GM12878 (cell line): ENCODE results near the gene NT5C3A. TPM values are rescaled to one million over a fixed set of nuclear protein-coding genes. Genes with fewer than 3 reads are reported as not detected.
"Not testable (repeated sequence)": the region's sequence is repeated elsewhere in the genome, so short reads cannot be mapped to it uniquely, and the experiment has no call there.

Experiments used
- ATAC-seq: fragments of 200-7000 bp; cut with Tn5 transposase; 3 replicates; pipeline ENCODE4 v1.9.1; 2020; ENCODE audit warnings: mild to moderate bottlenecking, moderate library complexity
- BruUV-seq: library from RNA; stranded (reverse); fragments of 400-500 nt; replicated peaks from 2 replicates; lab custom pipeline; 2021; lab: Mats Ljungman, UMichigan
- CTCF ChIA-PET: fragments of 300-600 bp; sonication (Branson Sonifier 250); formaldehyde crosslinking; extraction: SDS; loops from one replicate; lab custom pipeline; 2021; ENCODE audit warnings: inconsistent platforms; lab: Yijun Ruan, JAX
- POLR2A ChIA-PET: fragments of 350-600 bp; formaldehyde crosslinking; extraction: SDS; loops from one replicate; lab custom pipeline; 2021; ENCODE audit warnings: inconsistent platforms; lab: Charles Lee
- RAD21 ChIA-PET: fragments of 300-600 bp; sonication (Branson Sonifier 250); formaldehyde crosslinking; loops from one replicate; lab custom pipeline; 2023; ENCODE audit warnings: antibody characterized with exemption; ENCODE audit not compliant: unreplicated experiment; lab: Charles Lee
- SMC1A ChIA-PET: fragments of 300-600 bp; sonication (Branson Sonifier 250); formaldehyde crosslinking; loops from one replicate; lab custom pipeline; 2023; ENCODE audit not compliant: unreplicated experiment, uncharacterized antibody; lab: Charles Lee
- DNase-seq: peaks from one replicate; pipeline ENCODE4 v3.0.0-alpha.2; 2011; ENCODE audit warnings: low read depth, low spot score
- FAIRE-seq: peaks from 3 replicates; lab custom pipeline; 2011; peaks lifted over from hg19 to GRCh38; lab: Jason Lieb, UNC
- H2AFZ ChIP-seq: 2 replicates; pipeline ENCODE4 v1.6.0; 2011; ENCODE audit warnings: low read depth, low read length, control low read depth; ENCODE audit not compliant: control insufficient read depth
- H3K27ac ChIP-seq: 2 replicates; pipeline ENCODE4 v1.5.1; 2011; ENCODE audit warnings: control low read depth; ENCODE audit not compliant: control insufficient read depth, insufficient read depth
- H3K27me3 ChIP-seq, 2 experiments: replicated peaks in 1 of 2; 2 replicates each; pipeline versions ENCODE4 v1.6.0 to v1.6.1; 2011; ENCODE audit warnings: low read length in 1 of 2; ENCODE audit not compliant: control insufficient read depth in 2 of 2, insufficient read depth in 2 of 2
- H3K36me3 ChIP-seq, 2 experiments: 2 replicates each; pipeline ENCODE4 v1.5.1; 2011; ENCODE audit warnings: low read length in 1 of 2; ENCODE audit not compliant: control insufficient read depth in 2 of 2, insufficient read depth in 2 of 2
- H3K4me1 ChIP-seq: 2 replicates; pipeline ENCODE4 v1.6.1; 2011; ENCODE audit warnings: mild to moderate bottlenecking, low read length, moderate library complexity, mixed read lengths; ENCODE audit not compliant: control insufficient read depth, insufficient read depth
- H3K4me2 ChIP-seq: 2 replicates; pipeline ENCODE4 v1.6.0; 2011; ENCODE audit warnings: control low read depth; ENCODE audit not compliant: control insufficient read depth, insufficient read depth
- H3K4me3 ChIP-seq: fragments of 200-600 bp; sonication (generic); 2 replicates; pipeline ENCODE4 v1.5.1; 2016
- H3K79me2 ChIP-seq: 2 replicates; pipeline ENCODE4 v1.6.0; 2011; ENCODE audit warnings: low read length; ENCODE audit not compliant: control insufficient read depth, insufficient read depth
- H3K9ac ChIP-seq: 2 replicates; pipeline ENCODE4 v1.8.0; 2011; ENCODE audit warnings: low read length, control low read depth, mixed read lengths; ENCODE audit not compliant: control insufficient read depth, insufficient read depth
- H3K9me3 ChIP-seq: replicated peaks from 3 replicates; pipeline ENCODE4 v1.5.1; 2011; ENCODE audit warnings: mild to moderate bottlenecking, low read length; ENCODE audit not compliant: control insufficient read depth, insufficient read depth
- H4K20me1 ChIP-seq: 2 replicates; pipeline ENCODE4 v1.6.0; 2011; ENCODE audit not compliant: control insufficient read depth, insufficient read depth
- WGBS: methylation state at CpG from one replicate; pipeline ENCODE4 v1.1.6; 2016; ENCODE audit warnings: low lambda C conversion rate; ENCODE audit not compliant: insufficient replicate concordance, insufficient coverage; ENCODE audit errors: missing lambda C conversion rate; 5-methylcytosine and 5-hydroxymethylcytosine counted together
- in situ Hi-C: fragments of 300-500 bp; cut with MboI; formaldehyde crosslinking; loops from 9 replicates; pipeline ENCODE4 v1.14.3; 2018; ENCODE audit warnings: mixed read lengths
- intact Hi-C: fragments of 100-400 bp; cut with micrococcal nuclease; formaldehyde crosslinking; loops from one replicate; pipeline ENCODE4 v1.14.2; 2022; ENCODE audit not compliant: unreplicated experiment
- polyA plus RNA-seq, 11 experiments: library from polyadenylated mRNA; depleted of rRNA in 4 of 11; unstranded in 6 of 11; stranded (reverse) in 5 of 11; fragments of >200 nt; fragmentation: Nextera tagmentation in 4 of 11; fragmentation: Illumina TruSeq in 1 of 11; extraction: Ambion mirVana in 4 of 11; extraction: Trizol in 1 of 11; gene quantifications; 1 replicate in 1 of 11; 2 replicates in 10 of 11; pipeline versions ENCODE4 v1.2.1 to v1.2.3, GENCODE V29; 2011 to 2016; ENCODE audit warnings: inconsistent platforms in 2 of 11, missing spikeins in 2 of 11, low read depth in 1 of 11
- total RNA-seq, 4 experiments: library from RNA; depleted of rRNA in 3 of 4; stranded (reverse); fragments of >200 nt in 3 of 4; fragmentation: Illumina TruSeq in 1 of 4; extraction: Trizol in 1 of 4; gene quantifications; 2 replicates each; pipeline versions ENCODE4 v1.2.1 to v1.2.3, GENCODE V29; 2013 to 2021

The NT5C3A gene
- total and polyA plus RNA-seq, 10 of the 15 experiments (the other 5 are each of a cell fraction or from before 2014, with no cell fraction given), result 53.0 to 111 (median 71.4) TPM

- H4K20me1 ChIP-seq, H3K4me3 ChIP-seq, CTCF ChIA-PET, H3K4me2 ChIP-seq, BruUV-seq, H3K27ac ChIP-seq, H3K9ac ChIP-seq, FAIRE-seq, in situ Hi-C loops, H3K79me2 ChIP-seq, H3K4me1 ChIP-seq, DNase-seq, ATAC-seq, H2AFZ ChIP-seq, H3K27me3 ChIP-seq, POLR2A ChIA-PET, RAD21 ChIA-PET, H3K9me3 ChIP-seq, SMC1A ChIA-PET, intact Hi-C loops, H3K36me3 ChIP-seq: not testable (repeated sequence)
- 59% methylated on average over 2 of the region's 5 CpGs for WGBS
These were observed 71.4 kb downstream of the NT5C3A start for GRCh38 chr7:32991068-32991585.

- H3K4me2 ChIP-seq, RAD21 ChIA-PET, H3K9me3 ChIP-seq, H3K9ac ChIP-seq, H3K4me1 ChIP-seq, H4K20me1 ChIP-seq, H3K27ac ChIP-seq, H3K27me3 ChIP-seq, BruUV-seq, in situ Hi-C loops, FAIRE-seq, SMC1A ChIA-PET, DNase-seq, H3K36me3 ChIP-seq, POLR2A ChIA-PET, H3K4me3 ChIP-seq, CTCF ChIA-PET, intact Hi-C loops, H3K79me2 ChIP-seq: not testable (repeated sequence)
- H2AFZ ChIP-seq, result peak overlapping the region; percentile 53; the same call in 1 of the 2 replicates
- peak; percentile 40 for ATAC-seq
- WGBS, result 67% methylated on average over 1 of the region's 8 CpGs
These were observed 74.4 kb downstream of the NT5C3A start for GRCh38 chr7:32988148-32988547.

GRCh38 chr7:32979902-32980301 lies 82.7 kb downstream of the NT5C3A start:
- WGBS, result no CpG with 5 or more reads among the region's 2 CpGs
- CTCF ChIA-PET, H4K20me1 ChIP-seq, ATAC-seq, FAIRE-seq, H3K4me1 ChIP-seq, H3K79me2 ChIP-seq, SMC1A ChIA-PET, intact Hi-C loops, DNase-seq, H2AFZ ChIP-seq, H3K27me3 ChIP-seq, BruUV-seq, H3K9me3 ChIP-seq, POLR2A ChIA-PET, H3K4me2 ChIP-seq, H3K9ac ChIP-seq, H3K27ac ChIP-seq, H3K36me3 ChIP-seq, H3K4me3 ChIP-seq, in situ Hi-C loops, RAD21 ChIA-PET: not testable (repeated sequence)

GRCh38 chr7:32979246-32979645 lies 83.3 kb downstream of the NT5C3A start:
- H3K36me3 ChIP-seq, H3K4me2 ChIP-seq, H3K27me3 ChIP-seq, SMC1A ChIA-PET, POLR2A ChIA-PET, H3K79me2 ChIP-seq, CTCF ChIA-PET, BruUV-seq, ATAC-seq, H3K9ac ChIP-seq, H3K4me3 ChIP-seq, H4K20me1 ChIP-seq, H2AFZ ChIP-seq, H3K4me1 ChIP-seq, in situ Hi-C loops, DNase-seq, H3K9me3 ChIP-seq, intact Hi-C loops, H3K27ac ChIP-seq, FAIRE-seq, RAD21 ChIA-PET: not testable (repeated sequence)
- WGBS, result 94% methylated on average over 6 of the region's 6 CpGs
